GM10248 (cell line): Measurements from ENCODE around the gene AKR7A2.
A peak's percentile ranks its signal among the peaks of the same experiment; 100 is the strongest.

Source experiments
- CTCF ChIA-PET: fragments of 300-600 bp; sonication (Branson Sonifier 250); formaldehyde crosslinking; extraction: SDS; loops from one replicate; lab custom pipeline; 2021; ENCODE audit warnings: antibody characterized with exemption; lab: Yijun Ruan, JAX
- POLR2A ChIA-PET: fragments of 350-650 bp; sonication (Branson Sonifier 250); formaldehyde crosslinking; extraction: SDS; loops from one replicate; lab custom pipeline; 2020; ENCODE audit warnings: antibody characterized with exemption; lab: Yijun Ruan, JAX
- DNase-seq: peaks from one replicate; pipeline ENCODE4 v3.0.0; 2012; ENCODE audit errors: extremely low spot score
- CTCF ChIP-seq: IDR thresholded peaks from 2 replicates; pipeline ENCODE4 v1.5.1; 2012; ENCODE audit warnings: mild to moderate bottlenecking, low read depth; ENCODE audit errors: extremely low read depth, missing control alignments, control extremely low read depth

Gene AKR7A2

GRCh38 chr1:19344831-19345230 lies 32.9 kb upstream of the AKR7A2 start:
- ChIA-PET CTCF (interaction anchor here (0.9 to 4.8 kb wide), 10 partner anchors 10 to 317 kb away, joined by 3 to 24 read pairs (median 3); no protein-coding TSS in a partner anchor), POLR2A (no interaction called here)
- DNase-seq, result no peak
- no peak for TF ChIP-seq CTCF

GRCh38 chr1:19344372-19344810 lies 32.4 kb upstream of the AKR7A2 start:
- DNase-seq, result peak; percentile 67
- ChIA-PET POLR2A (no interaction called here), CTCF (interaction anchor here (0.9 to 4.8 kb wide), 14 partner anchors 9 to 315 kb away, joined by 3 to 24 read pairs (median 3); no protein-coding TSS in a partner anchor)
- peak; percentile 81 for TF ChIP-seq CTCF

- DNase-seq, result no peak
- CTCF ChIA-PET, result interaction anchor here (0.9 to 4.8 kb wide), 10 partner anchors 10 to 309 kb away, joined by 3 to 24 read pairs (median 4); partner anchors contain the start of genes AKR7A2 and SLC66A1
- TF ChIP-seq CTCF, result no peak
- POLR2A ChIA-PET, result no interaction called here
These were observed 31.8 kb upstream of the AKR7A2 start for GRCh38 chr1:19343617-19344350.

GRCh38 chr1:19342894-19343616 lies 31.1 kb upstream of the AKR7A2 start:
- TF ChIP-seq CTCF, result no peak
- POLR2A ChIA-PET, result no interaction called here
- CTCF ChIA-PET, result interaction anchor here (1.2 to 4.8 kb wide), 13 partner anchors 11 to 309 kb away, joined by 3 to 24 read pairs (median 7); partner anchors contain the start of genes AKR7A2 and SLC66A1

GRCh38 chr1:19342062-19342750 lies 30.3 kb upstream of the AKR7A2 start:
- DNase-seq, result no peak
- CTCF ChIA-PET, result interaction anchor here (0.8 to 4.8 kb wide), 20 partner anchors 9 to 310 kb away, joined by 3 to 24 read pairs (median 5); partner anchors contain the start of genes AKR7A2 and SLC66A1
- no peak for TF ChIP-seq CTCF
- POLR2A ChIA-PET, result no interaction called here

More at GRCh38 chr1:19342894-19343616, 31.1 kb upstream of the AKR7A2 start:
- DNase-seq, result no peak
